Stimulated activated CD8-positive, alpha-beta memory T cell treated with anti-CD3 and anti-CD28 coated beads, Interleukin-12 subunit alpha, Interleukin-12 subunit beta, amount 100 ng/mL, for 4 hours (primary cell): ENCODE results near the gene MS4A1.
"Not testable (repeated sequence)": the region's sequence is repeated elsewhere in the genome, so short reads cannot be mapped to it uniquely, and the experiment has no call there.

Experiments used
- DNase-seq: peaks from one replicate; pipeline ENCODE4 v3.0.0-alpha.2; 2020; ENCODE audit warnings: low read depth

Gene MS4A1

DNA sequence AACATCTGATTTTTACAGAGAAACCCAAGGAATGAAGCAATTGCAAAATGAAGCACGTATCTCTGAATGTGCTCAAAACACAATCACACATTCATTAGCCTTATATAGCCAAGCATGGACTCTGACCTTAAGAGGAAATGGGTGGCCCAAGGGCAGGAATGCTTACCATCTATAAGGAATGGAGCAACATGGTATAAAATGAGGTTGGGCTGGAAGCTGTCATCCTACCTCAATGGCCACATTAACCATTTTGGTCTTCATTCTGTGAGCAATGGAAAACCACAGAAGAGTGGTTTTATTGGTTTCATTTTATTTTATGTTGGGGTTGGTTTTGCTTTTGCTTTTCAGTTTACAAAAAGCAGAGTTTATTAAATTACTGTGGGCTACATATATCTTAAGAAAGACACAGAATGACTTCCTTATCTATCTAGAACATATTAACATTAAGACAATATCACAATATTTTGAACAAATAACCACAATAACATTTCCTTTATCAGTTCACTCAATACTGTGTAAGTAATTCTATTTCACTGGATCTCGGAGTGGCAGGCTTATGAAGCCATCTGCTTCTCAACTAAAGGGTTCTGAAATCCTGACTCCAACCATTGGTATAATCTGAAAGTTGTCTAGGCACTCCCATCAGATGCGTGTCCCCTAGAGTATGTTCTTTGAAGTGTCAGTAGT lies 48.7 kb downstream of the MS4A1 start:
- DNase-seq: no peak

DNA sequence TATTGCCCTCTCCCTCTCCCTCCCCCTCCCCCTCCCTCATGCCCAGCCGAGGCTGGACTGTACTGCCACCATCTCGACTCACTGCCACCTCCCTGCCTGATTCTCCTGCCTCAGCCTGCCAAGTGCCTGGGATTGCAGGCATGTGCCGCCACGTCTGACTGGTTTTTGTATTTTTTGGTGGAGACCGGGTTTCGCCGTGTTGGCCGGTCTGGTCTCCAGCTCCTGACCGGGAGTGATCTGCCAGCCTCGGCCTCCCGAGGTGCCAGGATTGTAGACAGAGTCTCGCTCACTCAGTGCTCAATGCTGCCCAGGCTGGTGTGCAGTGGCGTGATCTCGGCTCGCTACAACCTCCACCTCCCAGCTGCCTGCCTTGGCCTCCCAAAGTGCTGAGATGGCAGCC lies 54.0 kb downstream of the MS4A1 start:
- not testable (repeated sequence) for DNase-seq

DNA sequence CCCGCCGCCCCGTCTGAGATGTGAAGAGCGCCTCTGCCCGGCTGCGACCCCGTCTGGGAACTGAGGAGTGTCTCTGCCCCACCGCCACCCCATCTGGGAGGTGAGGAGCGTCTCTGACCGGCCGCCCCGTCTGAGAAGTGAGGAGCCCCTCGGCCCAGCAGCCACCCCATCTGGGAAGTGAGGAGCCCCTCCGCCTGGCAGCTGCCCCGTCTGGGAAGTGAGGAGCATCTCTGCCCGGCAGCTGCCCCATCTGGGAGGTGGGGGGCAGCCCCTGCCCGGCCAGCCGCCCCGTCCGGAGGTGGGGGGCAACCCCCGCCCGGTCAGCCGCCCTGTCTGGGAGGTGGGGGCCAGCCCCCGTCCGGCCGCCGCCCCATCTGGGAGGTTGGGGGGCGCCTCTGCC lies 54.6 kb downstream of the MS4A1 start:
- not testable (repeated sequence) for DNase-seq

DNA sequence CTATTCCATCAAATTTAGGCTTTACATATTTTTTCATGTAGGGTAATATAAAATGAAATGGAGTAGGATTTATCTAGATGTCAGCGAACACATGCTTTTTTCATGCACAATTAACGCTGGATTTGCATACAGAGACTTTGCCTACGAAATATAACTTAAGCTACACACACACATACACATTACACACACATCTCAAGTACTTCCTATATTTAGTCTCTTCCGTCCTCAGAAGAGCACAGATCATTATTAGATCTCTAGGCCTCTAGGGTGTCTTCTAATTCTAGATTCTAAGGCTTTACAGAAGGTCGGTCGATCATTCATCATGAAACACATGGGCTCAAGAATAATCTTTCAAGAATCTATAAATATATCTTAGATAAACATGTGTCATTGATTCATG lies 55.7 kb downstream of the MS4A1 start:
- no peak for DNase-seq

DNA sequence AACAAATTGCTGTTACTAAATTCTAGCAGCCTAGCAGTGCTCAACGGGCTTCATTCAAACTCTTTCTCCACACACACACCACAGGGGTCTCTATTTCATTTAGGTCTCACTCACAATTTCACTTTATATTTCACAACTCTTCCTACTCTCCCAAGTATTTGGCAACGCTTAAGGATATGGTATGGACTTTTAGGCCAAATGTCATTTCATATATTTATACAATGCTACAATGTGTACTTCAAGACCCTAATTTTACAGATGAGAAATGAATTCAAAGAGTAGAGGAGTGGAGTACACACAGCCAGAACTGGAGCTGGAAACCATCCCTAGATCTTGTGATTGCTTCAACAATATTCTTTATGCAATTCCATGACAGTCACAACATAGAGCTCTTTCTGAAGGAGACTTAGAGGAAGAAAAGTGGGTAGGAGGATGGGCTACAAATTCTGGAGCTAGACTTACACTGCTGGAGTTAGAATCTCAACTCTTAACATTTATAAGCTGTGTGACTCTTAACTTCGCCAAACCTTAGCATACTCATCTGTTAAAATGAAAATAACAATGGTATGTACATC lies 57.1 kb downstream of the MS4A1 start:
- DNase-seq: no peak

DNA sequence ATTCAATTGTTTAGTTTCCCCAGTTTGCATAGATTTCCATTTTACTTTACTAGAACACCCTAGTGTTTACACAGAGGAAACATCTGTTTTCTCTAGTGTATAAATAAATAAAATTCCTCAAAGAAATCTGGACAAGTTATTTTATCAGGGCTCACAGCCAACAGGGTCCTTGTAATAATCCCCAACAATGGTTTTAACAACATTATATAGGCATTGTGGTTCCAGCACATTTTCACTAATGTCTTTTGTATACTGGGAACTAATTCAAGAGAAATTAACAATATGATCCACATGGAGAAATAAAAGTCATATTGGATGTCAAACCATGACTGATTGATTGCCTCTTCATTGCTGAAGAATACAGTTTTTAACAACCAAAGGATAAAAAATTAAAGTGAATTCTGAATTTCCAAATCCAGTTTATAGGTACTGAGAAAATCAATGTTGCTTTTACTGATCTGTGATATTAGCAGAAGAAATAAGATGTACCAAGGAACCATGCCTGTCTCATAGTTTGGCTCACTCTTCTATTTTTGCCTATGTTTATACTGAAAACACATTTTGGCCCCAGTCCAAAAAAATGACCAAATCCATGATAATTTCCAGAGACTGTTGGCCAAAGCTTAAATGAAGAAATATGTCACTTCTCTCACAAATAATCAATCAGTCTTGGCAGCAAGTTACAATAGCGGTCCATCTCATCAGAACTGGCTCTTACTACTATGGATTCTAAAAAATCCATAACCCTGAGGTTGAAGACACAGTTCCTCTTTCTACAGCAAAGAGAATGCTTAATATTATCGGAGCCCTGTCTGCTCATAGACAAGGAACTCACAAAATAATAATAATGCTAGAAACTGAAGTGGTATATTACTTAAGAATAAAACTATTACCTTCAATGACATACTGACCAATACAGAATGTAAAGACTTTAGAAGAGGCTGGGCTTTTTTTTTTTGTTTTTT lies 58.1 kb downstream of the MS4A1 start:
- DNase-seq: no peak

DNA sequence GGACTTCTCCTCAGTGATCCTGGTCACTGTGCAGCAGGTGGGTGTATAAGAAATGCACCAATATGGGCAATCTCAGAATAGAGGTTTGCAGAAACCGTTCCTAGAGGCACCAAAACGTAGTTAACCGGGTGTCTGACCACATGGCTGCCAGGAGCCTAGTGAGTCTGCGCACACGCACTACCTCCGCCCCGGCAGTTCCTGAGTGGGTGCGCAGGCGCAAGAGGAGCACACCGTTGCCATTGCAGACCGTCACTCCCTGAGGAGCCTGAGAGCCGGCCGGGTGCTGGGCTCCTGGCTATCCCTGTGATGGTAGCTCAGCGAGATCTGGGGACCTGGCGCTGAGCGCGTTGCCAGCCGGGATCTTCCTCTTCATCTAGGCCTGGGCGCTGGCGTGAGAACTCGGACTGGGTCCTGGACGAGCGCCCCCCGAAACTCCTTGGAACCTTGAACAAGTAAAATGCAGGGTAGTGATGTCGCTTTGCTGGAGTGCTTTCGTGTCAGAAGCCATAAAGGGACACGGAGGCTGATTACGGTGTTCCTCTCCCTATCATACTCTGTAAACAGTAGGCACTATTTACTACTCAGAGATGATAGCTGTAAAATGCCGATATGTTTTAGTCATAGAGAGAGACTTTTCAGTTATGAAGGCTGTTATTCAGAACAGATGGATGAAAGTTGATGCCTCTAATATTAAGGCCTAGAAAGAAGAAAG lies 59.7 kb downstream of the MS4A1 start, which contains the start of gene MS4A13:
Gene MS4A13 (plus strand): TSS at position 249 of the 712 bp plus-strand sequence. CDS start 2,692 bp downstream, outside the sequence.
- no peak for DNase-seq
